Measurements from ENCODE around the gene TOPBP1. TPM values are rescaled to one million over a fixed set of nuclear protein-coding genes. Genes with fewer than 3 reads are reported as not detected.
"Not testable (repeated sequence)": the region's sequence is repeated elsewhere in the genome, so short reads cannot be mapped to it uniquely, and the experiment has no call there.

Gene TOPBP1
- total and polyA plus RNA-seq, 2 of the 8 experiments (the other 6 are each of a cell fraction or from before 2014, with no cell fraction given) = 19.7 to 35.9 TPM

GRCh38 chr3:133677993-133678392 is 16.3 kb upstream of the TOPBP1 start:
- H2BK15ac ChIP-seq (ENCODE audit: low read length); H3K56ac ChIP-seq (replicated peaks; ENCODE audit: insufficient read length, low read depth, low read length); DNase-seq (ENCODE audit: low read depth in 1 of 2, low spot score in 2 of 2); H2BK12ac ChIP-seq (ENCODE audit: low read depth, low read length); H3K9me3 ChIP-seq (ENCODE audit: insufficient read depth in 2 of 2, low read depth in 1 of 2, low read length in 1 of 2); H4K91ac ChIP-seq (replicated peaks; ENCODE audit: insufficient read length, low read length); H3K4ac ChIP-seq (replicated peaks; ENCODE audit: insufficient read length, low read depth, low read length); H3K36me3 ChIP-seq (ENCODE audit: control insufficient read depth in 2 of 4, insufficient read depth in 4 of 4, low read length in 3 of 4); H3K23me2 ChIP-seq (ENCODE audit: low read depth, low read length); H3K79me1 ChIP-seq (ENCODE audit: low read depth, low read length); H4K8ac ChIP-seq (ENCODE audit: extremely low read depth, insufficient read depth, low read length); H3K9ac ChIP-seq (replicated peaks in 1 of 4; ENCODE audit: extremely low read depth in 1 of 4, low read depth in 3 of 4, low read length in 3 of 4); FAIRE-seq; H2AFZ ChIP-seq (ENCODE audit: low read length); H2AK5ac ChIP-seq (ENCODE audit: low read depth, low read length); H3K14ac ChIP-seq (ENCODE audit: insufficient read length); CTCF ChIA-PET (ENCODE audit: partially characterized antibody); H2BK120ac ChIP-seq (replicated peaks; ENCODE audit: low read depth, low read length); H3K79me2 ChIP-seq (ENCODE audit: control insufficient read depth in 1 of 2, insufficient read depth in 2 of 2, low read length in 2 of 2); H4K20me1 ChIP-seq (replicated peaks in 1 of 2; ENCODE audit: control insufficient read depth in 1 of 2, insufficient read depth in 2 of 2, low read length in 2 of 2); POLR2A ChIA-PET (ENCODE audit: partially characterized antibody); H3K27ac ChIP-seq (ENCODE audit: low read depth, low read length); H3K4me3 ChIP-seq (ENCODE audit: extremely low read depth in 1 of 4, insufficient read depth in 2 of 4, low read depth in 3 of 4, low read length in 4 of 4); H3K23ac ChIP-seq (ENCODE audit: insufficient read length); H2BK20ac ChIP-seq (ENCODE audit: low read length); H2BK5ac ChIP-seq (ENCODE audit: low read depth, low read length); H4K5ac ChIP-seq (ENCODE audit: insufficient read length, low read depth, low read length); H3K4me2 ChIP-seq (ENCODE audit: insufficient read depth in 1 of 2, low read depth in 2 of 2, low read length in 2 of 2); H3K18ac ChIP-seq (ENCODE audit: extremely low read depth, low read length): not testable (repeated sequence)
- peaks cover 4 to 21% (median 17%) of the 10 kb centered on the region in 4 experiments for H3K27me3 ChIP-seq (replicated peaks in 1 of 4; ENCODE audit: control insufficient read depth in 3 of 4, extremely low read depth in 1 of 4, insufficient read depth in 3 of 4, low read length in 3 of 4)
- peaks cover 0 to 12% (median 4%) of the 10 kb centered on the region in 4 experiments; a peak in 5 of 7 replicates for H3K4me1 ChIP-seq (replicated peaks in 1 of 4; ENCODE audit: control insufficient read depth in 3 of 4, insufficient read depth in 4 of 4, low read length in 3 of 4)
- WGBS, 2 experiments (ENCODE audit: extremely low coverage in 1 of 2, insufficient coverage in 1 of 2, insufficient read length in 1 of 2, insufficient replicate concordance in 2 of 2, low coverage in 1 of 2, low lambda C conversion rate in 2 of 2, missing lambda C conversion rate in 1 of 2) = 92% methylated on average over 2 of the region's 2 CpGs; no CpG with 5 or more reads in 1 of the 2 experiments

Measured in H1 (cell line).